ENCODE data around the gene BTAF1.

BTAF1 gene

DNA sequence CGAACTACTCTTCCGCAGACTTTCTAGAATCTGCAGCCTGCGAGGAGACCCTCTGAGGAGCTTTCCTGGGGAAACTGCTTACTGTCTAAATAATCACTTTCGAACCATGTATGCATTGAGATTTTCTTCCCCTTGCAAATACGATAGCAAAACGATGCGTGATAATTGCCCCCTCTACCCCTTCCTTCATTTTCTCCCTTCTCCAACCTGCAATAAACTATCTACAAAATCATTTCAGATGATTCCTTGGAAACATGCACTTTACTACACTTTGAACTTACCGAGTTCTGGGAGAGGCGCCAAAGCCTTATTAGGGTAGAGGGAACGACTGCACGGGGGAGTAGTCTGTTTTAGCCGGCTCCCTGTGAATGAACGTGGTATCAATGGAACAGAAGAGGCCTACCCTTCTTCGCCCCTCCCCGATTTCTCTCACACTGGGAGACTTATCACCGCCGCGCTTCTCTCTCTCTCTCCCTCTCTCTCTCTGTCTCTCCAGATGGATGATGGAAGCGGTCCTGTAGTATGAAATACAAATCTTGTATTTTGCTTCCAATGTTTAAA lies 14.4 kb upstream of the BTAF1 start, which contains the start of gene FGFBP3:
Gene FGFBP3 (minus strand): TSS at position 370 of the 561 bp plus-strand sequence. CDS start 517 bp downstream, outside the sequence.
- peak within 1 kb of the TSS; percentile 67 for H3K4me3 ChIP-seq (ENCODE audit: low read depth, low read length)
- in situ Hi-C loops (cut with HindIII; ENCODE audit: low sequenced_read_pairs), result no loop called here
- TF ChIP-seq CTCF (IDR thresholded peaks at IDR 0.05; ENCODE audit: low read depth, low read length, missing control alignments), result no peak
- no peak for DNase-seq (ENCODE audit: low read depth)

DNA sequence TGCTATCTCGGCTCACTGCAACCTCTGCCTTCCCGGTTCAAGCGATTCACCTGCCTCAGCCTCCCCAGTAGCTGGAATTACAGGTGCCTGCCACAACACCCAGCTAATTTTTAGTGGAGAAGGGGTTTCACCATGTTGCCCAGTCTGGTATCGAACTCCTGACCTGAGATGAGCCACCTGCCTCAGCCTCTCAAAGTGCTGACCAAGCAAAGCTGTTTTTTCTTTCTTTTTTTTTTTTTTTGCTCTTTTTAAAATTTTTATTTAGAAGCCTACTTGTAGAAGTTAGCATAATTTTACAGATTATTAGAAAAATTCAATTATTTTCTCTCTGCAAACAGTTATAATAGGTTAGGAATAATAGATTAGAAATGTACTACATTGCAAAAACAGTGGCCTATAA lies 13.1 kb upstream of the BTAF1 start:
- no peak for DNase-seq (ENCODE audit: low read depth)
- TF ChIP-seq CTCF (IDR thresholded peaks at IDR 0.05; ENCODE audit: low read depth, low read length, missing control alignments), result no peak
- H3K4me3 ChIP-seq (ENCODE audit: low read depth, low read length), result no peak overlapping the region
- in situ Hi-C loops (cut with HindIII; ENCODE audit: low sequenced_read_pairs), result no loop called here

DNA sequence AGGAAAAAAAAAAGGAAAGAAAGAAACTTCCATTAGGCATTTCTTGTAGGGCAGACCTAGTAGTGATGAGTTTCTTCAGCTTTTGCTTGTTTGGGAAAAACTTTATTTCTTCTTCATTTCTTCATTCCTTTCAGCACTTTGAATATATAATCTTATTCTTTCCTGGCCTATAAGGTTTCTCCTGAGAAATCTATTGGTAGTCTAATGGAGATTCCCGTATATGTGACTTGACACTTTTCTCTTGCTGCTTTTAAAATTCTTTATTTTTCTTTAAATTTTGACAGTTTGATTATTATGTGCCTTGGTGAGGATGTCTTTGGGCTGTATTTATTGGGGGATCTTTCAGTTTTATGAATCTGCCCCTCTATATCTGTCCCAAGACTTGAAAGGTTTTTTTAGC lies 3.9 kb upstream of the BTAF1 start:
- in situ Hi-C loops (cut with HindIII; ENCODE audit: low sequenced_read_pairs), result no loop called here
- no peak for DNase-seq (ENCODE audit: low read depth)
- H3K4me3 ChIP-seq (ENCODE audit: low read depth, low read length), result no peak overlapping the region
- no peak for TF ChIP-seq CTCF (IDR thresholded peaks at IDR 0.05; ENCODE audit: low read depth, low read length, missing control alignments)

DNA sequence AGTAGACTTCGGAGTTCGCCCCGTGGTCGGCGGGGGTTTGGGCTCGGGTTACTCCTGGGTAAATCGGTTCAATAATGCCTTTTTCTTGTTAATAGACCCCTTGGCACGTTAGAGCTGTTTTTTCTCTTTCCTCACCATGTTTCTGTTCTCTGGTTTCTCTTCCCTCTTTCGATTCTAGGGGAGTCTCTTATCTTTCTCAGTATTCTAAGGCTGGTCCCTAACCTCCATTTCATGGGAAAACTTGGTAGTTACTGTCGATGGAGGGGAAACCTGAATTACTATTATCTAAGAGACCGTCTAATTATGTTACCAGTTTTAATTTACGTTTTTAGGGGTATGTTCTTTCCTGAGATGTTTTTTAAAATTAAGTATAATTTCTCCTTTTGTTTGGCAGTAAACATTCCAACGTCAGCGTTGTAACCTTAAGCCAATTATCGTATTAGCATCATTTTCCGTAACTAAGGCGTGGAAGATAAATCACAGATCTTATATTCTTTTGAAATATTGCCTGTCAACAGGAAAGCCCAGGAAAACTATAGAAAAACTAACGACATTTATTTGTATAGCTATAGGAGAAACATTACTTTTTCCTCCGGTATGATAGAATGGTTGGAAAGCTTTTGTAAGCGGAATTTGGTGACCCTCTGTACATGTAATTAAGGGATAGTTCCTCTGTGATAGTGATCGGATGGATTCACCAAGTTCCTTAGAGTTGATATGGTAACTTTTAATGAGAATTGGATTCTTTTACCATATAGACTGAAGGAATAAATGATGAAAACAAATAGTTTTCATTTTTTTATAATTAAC lies 847 bp downstream of the BTAF1 start:
- peak overlapping the region; percentile 95 for H3K4me3 ChIP-seq (ENCODE audit: low read depth, low read length)
- in situ Hi-C loops (cut with HindIII; ENCODE audit: low sequenced_read_pairs), result no loop called here
- DNase-seq (ENCODE audit: low read depth), result no peak
- no peak for TF ChIP-seq CTCF (IDR thresholded peaks at IDR 0.05; ENCODE audit: low read depth, low read length, missing control alignments)

DNA sequence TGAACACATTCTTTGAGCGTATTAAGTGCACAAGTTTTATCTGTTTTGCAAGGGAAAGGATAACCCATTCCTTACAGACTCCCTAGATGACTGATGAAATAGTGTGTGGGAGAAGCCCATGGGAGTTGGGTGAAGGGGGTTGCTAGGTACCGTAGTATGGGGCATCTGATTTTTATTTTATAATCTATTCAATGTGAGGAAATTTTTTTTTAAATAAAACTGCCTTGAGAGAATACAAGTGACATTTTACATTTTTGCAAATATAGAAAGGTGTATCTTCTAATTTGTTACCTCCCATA lies 1.4 kb downstream of the BTAF1 start:
- in situ Hi-C loops (cut with HindIII; ENCODE audit: low sequenced_read_pairs), result no loop called here
- H3K4me3 ChIP-seq (ENCODE audit: low read depth, low read length), result peak overlapping the region; percentile 95
- no peak for DNase-seq (ENCODE audit: low read depth)
- no peak for TF ChIP-seq CTCF (IDR thresholded peaks at IDR 0.05; ENCODE audit: low read depth, low read length, missing control alignments)

DNA sequence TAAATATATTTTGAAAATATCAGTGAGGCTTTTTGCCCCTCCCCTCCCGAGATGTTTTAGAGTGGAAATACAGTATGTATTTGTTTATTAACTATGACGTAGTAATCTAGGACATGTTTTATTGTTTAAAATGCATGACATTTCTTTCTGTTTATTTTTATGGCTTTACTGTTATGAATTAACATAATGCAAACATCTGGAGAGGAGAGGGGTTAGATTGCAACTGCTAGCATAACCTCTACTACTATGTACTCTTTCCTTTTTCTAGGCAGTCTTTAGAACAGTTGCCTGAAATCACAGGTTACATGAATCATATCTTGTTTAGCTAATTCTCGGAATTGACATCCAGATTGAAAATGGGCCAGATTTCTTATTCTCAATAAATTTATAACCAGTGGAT lies 7.4 kb downstream of the BTAF1 start:
- H3K4me3 ChIP-seq (ENCODE audit: low read depth, low read length), result no peak overlapping the region
- TF ChIP-seq CTCF (IDR thresholded peaks at IDR 0.05; ENCODE audit: low read depth, low read length, missing control alignments), result no peak
- DNase-seq (ENCODE audit: low read depth), result no peak
- in situ Hi-C loops (cut with HindIII; ENCODE audit: low sequenced_read_pairs), result no loop called here
